ENCODE measurements around the gene GLB1L3.

The GLB1L3 gene

GRCh38 chr11:134358856-134359490 is 82.8 kb downstream of the GLB1L3 start:
- DNase-seq (ENCODE audit: low read depth in 2 of 3, low spot score in 1 of 3): no peak

GRCh38 chr11:134359646-134360045 is 83.5 kb downstream of the GLB1L3 start:
- DNase-seq (ENCODE audit: low read depth in 2 of 3, low spot score in 1 of 3): no peak

GRCh38 chr11:134360050-134360835 is 84.1 kb downstream of the GLB1L3 start:
- peak; percentile 68 to 80 (median 72) for DNase-seq (ENCODE audit: low read depth in 2 of 3, low spot score in 1 of 3)

GRCh38 chr11:134361661-134362060 is 85.5 kb downstream of the GLB1L3 start:
- no peak for DNase-seq (ENCODE audit: low read depth in 2 of 3, low spot score in 1 of 3)

GRCh38 chr11:134362192-134362901 is 86.2 kb downstream of the GLB1L3 start:
- no peak for DNase-seq (ENCODE audit: low read depth in 2 of 3, low spot score in 1 of 3)

- DNase-seq (ENCODE audit: low read depth in 2 of 3, low spot score in 1 of 3): no peak
Observed at GRCh38 chr11:134363161-134363560, 87.0 kb downstream of the GLB1L3 start.

GRCh38 chr11:134363592-134363991 is 87.4 kb downstream of the GLB1L3 start:
- no peak for DNase-seq (ENCODE audit: low read depth in 2 of 3, low spot score in 1 of 3)

- DNase-seq (ENCODE audit: low read depth in 2 of 3, low spot score in 1 of 3): no peak
Observed at GRCh38 chr11:134364261-134364660, 88.1 kb downstream of the GLB1L3 start.

- DNase-seq (ENCODE audit: low read depth in 2 of 3, low spot score in 1 of 3): no peak
Observed at GRCh38 chr11:134365011-134365925, 89.1 kb downstream of the GLB1L3 start.

- DNase-seq (ENCODE audit: low read depth in 2 of 3, low spot score in 1 of 3): no peak
Observed at GRCh38 chr11:134366254-134366653, 90.1 kb downstream of the GLB1L3 start.

- no peak for DNase-seq (ENCODE audit: low read depth in 2 of 3, low spot score in 1 of 3)
Observed at GRCh38 chr11:134367781-134368180, 91.6 kb downstream of the GLB1L3 start.
